CD1c-positive myeloid dendritic cell (primary cell): Measurements from ENCODE around the gene VSTM4.

Experiments
- DNase-seq: peaks from one replicate; pipeline ENCODE4 v3.0.0-alpha.2; 2016; ENCODE audit errors: extremely low spot score

The VSTM4 gene

DNA sequence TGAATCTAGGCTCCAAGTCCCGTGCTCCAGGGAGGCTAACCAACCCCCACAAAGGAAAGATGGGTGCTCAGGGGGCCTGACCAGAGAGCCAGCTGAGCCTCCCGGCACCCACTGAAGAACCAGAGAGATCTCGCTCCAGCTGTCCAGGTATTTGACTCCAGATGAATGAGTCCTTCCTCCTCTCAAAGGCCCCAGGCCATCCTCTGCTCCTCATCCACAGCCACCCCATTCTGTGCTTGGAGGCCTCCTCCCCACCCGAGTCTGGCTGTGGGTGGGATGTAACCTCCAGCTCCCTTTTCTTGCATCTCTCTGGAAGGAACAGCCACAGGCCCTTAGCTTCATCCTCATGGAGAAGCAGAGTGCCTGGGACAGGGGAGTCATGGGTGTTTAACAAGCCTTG lies 44.6 kb downstream of the VSTM4 start:
- no peak for DNase-seq

GRCh38 chr10:49068672-49069217 lies 46.6 kb downstream of the VSTM4 start:
- no peak for DNase-seq

DNA sequence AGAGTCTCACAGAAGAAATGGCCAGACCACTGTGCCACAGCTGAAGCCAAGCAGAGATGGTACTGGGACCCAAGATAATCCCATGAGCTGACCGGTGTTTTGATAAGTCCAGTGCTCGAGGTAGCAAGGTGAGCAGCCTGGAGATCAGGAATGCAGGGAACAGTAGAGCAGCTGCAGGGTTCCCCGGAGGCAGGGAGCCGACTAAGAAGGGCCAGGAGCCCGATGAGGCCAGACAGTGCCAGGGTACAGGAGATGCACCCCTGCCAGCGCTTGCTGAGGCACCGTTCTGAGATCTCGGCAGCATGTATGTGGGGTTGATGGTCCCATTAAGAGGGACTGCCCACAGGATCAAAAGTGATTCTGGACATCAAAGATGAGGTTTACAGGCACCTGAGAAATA lies 47.1 kb downstream of the VSTM4 start:
- no peak for DNase-seq

- no peak for DNase-seq
Observed at GRCh38 chr10:49066944-49067730, 48.2 kb downstream of the VSTM4 start.

DNA sequence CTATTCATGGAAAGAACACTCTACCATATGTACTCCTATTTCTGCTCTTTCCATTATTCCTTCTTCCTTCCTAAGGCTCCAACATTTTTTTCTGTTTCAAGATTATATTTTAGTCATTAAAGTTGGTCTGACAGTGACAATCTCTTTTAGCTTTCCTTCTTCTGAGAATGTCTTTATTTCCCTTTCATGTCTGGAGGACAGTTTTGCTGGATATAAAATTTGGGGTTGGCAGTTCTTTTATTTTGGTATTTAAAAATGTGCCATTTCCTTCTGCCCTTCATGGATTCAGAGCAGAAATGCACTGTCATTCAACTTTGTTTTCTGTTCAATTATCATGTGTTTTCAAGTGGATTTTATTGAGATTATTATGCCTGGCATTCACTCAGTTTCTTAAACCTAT lies 53.1 kb downstream of the VSTM4 start:
- DNase-seq: no peak

DNA sequence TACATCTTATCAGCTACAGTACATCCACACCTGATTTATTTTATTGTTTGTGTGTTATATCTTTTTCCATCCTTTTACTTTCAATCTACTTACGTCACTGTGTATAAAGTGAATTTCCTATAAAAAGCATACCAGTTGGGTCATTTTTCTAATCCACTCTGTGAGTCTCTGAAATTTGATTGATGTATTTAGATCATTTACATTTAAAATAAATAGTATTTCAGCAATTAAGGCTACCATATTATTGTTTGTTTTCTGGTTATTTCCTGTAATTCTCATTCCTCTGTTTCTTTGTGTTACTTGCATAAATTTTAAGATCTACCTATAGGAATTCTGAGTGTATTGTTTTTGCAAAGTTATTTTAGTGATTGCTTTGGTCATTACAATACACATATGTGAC lies 53.7 kb downstream of the VSTM4 start:
- no peak for DNase-seq

- no peak for DNase-seq
Observed at GRCh38 chr10:49058463-49059255, 56.7 kb downstream of the VSTM4 start.

DNA sequence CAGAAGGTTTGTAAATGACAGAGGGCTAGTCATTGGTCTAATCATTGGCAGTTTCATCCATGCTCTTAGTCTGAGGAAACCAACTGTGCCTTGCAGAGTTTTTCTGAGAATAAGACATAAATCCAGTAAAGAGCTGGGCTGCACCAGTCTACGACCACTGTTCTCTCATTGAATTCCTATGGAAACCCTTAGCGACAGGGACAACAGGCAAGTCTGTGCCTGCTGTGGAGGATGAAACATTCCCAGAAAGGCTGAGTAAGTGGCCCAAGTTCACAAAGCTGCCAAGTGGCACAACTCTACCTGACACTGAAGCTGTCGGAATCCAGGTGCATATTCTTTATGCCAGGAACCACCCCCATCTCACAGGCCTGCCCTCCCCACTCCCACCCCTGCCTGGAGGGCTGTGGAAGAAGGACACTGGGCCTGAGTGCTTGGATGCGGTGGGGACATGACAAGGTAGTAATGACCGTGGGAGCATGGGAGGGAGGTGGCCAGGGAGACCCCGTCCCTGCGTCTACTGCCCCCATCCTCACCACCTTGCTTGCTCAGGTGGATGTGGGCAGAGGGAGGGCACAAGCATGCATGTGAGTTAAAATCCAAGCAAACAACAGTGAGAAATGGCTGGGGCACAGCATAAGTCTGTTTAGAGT lies 58.0 kb downstream of the VSTM4 start:
- DNase-seq: no peak

DNA sequence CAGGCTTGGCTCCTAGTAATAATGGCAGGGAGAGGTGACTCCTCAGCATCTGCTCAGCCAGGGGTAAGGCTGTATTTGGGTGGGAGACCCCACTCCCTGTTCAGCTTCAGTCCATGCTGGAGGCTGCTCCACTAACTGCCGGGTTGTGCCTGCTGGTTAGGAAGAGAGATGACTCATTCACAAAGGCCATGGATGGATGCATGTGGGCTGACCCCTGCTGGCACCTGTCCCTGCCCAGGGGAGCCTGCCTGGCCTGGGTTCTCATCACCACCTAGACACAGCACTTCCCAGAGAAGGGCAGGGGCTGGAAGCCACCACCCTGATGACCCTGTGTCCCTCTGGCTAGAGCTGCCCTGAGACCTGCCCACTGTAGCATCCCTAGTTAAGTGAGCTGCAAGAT lies 59.0 kb downstream of the VSTM4 start:
- DNase-seq: no peak

DNA sequence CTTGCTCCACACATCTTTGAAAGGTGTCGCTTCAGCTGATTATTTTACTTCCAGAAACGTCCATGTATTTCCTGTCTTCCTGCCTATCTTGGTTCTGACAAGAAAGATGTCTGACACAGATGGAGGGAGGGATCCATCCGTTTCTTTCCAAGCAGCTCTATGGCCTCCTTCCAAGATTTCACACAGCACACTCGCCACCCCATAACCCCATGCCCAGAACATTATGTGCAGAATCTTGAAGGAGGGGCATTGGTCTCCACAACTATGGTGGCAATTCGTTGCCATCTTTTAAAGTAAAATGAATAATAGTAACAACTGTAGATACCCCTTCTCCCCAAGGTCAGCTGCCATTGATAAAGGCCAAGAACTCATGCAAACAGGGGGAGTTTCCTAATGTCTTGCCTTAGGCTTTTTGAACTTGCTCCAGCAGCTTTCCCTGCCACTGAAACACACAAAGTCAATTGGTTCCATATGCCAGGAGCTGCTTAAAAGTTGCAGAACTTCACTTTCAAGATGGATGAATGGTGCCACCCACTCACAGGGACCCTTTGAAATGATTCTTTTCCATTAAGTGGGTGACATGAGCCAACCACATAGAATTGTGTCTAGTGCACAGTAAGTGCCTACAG lies 60.0 kb downstream of the VSTM4 start:
- DNase-seq: no peak

DNA sequence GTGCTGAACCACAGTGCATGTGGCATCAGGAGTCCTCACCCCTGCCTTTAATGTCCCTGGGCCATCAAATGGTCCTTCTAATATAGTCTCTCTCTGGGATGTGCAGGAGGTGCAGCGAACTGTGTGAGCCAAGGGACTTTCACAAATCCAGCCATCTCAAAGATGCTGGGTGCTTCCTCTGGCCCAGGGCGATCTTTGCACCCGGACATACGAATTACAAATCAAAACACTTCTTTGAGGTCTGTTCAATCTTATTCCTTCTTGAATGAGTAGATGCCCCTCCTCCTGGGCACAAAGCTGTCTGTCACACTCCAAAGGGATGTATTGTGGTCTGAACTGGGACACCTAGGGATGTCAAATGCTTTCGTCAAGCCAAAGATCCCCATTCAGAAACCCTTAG lies 60.6 kb downstream of the VSTM4 start:
- no peak for DNase-seq

DNA sequence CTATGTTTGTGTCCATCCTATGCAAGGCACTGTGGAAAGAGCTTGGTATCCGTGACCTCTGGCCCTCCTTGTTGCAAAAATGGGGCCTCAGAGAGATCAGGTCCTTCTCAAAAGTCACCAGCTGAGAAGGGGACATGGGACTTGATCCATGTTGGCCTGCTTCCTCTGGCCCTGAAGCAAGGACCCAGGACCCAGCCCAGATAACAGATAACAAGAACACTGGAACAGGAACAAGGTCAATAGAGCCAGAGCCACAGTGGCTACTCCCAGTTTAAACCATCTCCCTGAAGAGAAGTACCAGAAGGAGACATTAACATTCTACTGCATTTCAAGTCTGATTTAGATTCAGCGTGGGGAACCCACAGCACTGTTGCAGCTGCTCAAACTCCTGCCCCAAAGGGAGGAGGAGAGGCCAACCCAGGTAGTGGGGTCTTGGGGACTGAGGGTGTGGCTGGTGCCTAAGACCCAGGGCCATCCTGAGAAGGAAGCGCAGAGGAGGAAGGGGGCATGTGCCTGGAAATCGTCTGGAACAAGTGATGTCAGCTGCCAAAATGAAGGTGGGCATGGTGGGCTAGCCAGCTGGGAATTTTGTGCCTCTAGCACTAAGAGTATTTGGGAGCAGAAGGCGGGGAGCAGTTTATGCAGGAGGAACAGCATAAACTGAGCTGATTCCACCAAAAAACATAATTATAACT lies 61.2 kb downstream of the VSTM4 start:
- no peak for DNase-seq

DNA sequence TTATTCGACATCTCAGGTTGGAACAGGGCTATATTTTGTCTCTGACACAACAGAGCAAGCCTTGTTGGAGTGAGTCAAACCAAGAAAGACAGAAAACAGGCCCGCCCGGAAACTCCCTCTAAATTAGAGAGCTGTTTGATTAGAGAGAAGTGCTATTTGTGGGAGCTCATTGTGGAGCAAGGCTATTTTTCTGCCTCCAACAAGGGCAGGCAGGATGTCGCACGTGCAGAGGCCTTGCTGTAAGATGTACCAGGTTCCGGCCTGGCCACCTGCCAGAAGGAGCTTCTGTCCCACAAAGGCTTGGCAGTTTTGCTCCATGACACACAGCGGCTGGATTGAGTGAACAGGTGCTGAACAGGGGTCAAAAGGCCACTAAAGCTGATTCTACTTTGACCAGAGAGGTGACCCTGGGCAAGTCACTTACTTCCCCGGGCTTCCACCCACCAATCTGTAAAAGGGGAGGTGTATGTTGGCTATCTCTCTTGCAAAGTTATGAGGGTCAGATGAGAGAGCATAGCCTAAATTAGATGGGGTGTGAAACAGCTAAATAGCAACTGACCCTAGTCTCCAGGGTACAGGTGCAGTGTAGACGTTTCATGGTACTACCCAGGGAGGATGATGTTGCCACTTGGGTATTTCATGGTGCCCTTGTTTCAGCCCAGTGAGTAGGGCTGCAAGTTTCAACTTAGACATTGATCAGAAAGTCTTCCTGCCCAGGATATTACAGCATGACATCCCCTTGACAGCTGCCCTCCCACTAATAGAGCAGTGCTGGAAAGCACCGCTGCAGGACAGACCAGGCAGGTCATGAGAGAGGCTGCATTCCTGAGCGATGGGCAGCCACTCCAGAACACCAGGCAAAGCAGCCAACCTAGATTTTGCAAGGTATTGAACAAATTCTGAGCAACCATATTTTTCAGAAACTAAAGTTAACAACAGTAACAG lies 62.0 kb downstream of the VSTM4 start:
- no peak for DNase-seq

GRCh38 chr10:49052069-49052468 lies 63.3 kb downstream of the VSTM4 start:
- no peak for DNase-seq

DNA sequence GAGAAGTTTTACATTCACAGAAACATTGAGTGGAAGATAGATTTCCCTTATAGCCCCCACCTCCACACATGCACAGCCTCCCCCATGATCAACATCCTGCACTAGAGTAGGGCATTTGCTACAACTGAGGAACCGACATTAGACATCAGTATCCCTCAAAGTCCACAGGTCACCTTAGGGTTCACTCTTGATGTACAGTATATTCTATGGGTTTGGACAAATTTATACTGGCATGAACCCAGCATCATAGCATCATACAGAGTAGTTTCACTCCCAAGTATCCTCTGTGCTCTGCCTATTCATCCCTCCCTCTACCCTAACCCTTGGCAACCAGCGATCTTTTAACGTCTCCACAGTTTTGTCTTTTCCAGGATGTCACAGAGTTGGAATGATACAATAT lies 64.4 kb downstream of the VSTM4 start:
- no peak for DNase-seq

GRCh38 chr10:49050366-49050765 lies 65.0 kb downstream of the VSTM4 start:
- DNase-seq: no peak

GRCh38 chr10:49049660-49050059 lies 65.7 kb downstream of the VSTM4 start:
- no peak for DNase-seq

DNA sequence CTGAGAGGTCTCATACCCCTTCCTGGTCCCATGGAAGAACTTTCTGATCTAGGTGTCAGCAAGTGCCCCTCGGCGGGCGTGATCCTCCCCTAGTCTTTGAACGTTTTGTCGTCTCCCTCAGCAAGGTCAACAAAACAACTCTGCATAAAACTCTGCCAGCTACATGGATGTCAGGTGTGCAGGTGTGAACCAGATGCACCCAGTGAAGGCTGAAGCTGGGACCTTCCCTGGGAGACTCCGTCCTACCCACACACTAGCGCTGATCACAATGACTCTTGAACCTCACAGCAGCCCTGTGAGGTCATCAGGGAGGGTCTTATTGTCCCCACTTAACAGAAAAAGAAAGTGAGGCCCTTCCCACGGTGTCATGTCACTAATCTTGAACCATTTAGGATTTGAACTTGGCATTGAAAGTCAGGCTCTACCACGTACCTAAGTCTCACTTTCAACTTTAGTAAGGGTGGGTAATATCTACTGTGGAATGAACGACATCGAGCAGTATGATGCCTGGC lies 68.1 kb downstream of the VSTM4 start:
- DNase-seq: no peak

DNA sequence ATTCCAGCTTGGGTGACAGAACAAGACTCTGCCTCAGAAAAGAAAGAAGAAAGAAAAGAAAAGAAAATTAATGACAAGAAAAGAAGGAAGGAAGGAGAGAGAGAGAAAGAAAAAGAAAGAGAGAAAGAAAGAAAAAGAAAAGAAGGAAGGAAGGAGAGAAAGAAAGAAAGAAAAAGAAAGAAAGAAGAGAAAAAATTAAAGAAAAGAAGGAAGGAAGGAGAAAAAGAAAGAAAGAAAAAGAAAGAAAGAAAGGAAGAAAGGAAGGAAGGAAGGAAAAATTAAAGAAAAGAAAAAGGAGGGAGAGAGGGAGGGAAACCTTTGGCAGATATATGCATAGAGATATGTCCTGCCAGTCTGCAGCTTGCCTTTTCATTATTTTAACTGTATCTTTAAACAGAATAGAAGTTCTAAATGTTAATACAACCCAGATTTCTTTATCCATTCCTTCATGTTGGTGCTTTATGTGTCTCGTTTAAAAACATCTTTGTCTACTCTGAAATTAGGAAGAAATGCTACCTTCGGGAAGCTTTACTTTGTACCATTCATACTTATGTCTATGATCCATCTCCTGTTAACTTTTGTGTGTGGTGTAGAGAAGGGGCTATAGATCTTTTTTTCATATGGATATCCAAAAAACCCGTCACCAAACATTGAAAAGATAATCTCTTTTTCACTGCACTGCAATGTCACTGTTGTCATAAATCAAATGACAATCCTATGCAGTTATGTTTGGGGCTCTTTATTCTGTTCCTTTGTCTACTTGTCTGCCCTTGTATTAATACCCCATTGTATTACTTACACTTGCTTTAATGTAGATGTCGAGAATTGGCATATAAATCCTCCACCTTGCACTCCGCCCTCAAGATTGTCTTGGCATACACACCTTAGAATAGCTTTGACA lies 70.8 kb downstream of the VSTM4 start:
- no peak for DNase-seq
